ENCODE data around the gene ZMYM4.
"Not testable (repeated sequence)": the region's sequence is repeated elsewhere in the genome, so short reads cannot be mapped to it uniquely, and the experiment has no call there.

ZMYM4 gene

DNA sequence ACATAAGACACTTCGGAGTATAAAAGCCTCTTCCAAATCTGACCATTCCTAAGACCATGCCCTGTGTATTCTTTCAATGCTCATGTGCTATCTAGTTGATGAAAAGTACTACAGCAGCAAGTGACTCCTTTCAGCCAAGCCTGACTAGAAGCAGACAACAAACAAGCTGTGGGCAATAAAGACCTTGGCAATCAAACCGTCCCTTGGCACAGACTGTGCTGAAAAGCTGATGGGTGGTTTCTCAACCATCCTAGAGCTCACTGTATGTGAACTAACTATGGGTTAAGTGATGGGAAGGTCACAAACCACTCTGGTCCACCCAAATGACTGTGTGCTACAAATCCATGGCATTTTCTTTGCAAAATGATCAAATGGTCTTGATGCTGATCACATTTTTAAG, 194.7 kb downstream of the ZMYM4 start:
- Histone ChIP-seq H3K4me3 (replicated peaks; ENCODE audit: insufficient read depth, low read length) (no peak overlapping the region), H3K27me3 (ENCODE audit: insufficient read depth, poor library complexity, severe bottlenecking) (no peaks in the 10 kb centered on the region), H3K27ac (replicated peaks) (no peak overlapping the region)
- TF ChIP-seq SPI1 (IDR thresholded peaks at IDR 0.05; ENCODE audit: borderline replicate concordance, low read depth) (no peak), GABPA (IDR thresholded peaks at IDR 0.05; ENCODE audit: low read depth) (no peak), POLR2AphosphoS5 (IDR thresholded peaks at IDR 0.05; ENCODE audit: low read depth) (no peak)
- TF ChIP-seq, protein P1, sequence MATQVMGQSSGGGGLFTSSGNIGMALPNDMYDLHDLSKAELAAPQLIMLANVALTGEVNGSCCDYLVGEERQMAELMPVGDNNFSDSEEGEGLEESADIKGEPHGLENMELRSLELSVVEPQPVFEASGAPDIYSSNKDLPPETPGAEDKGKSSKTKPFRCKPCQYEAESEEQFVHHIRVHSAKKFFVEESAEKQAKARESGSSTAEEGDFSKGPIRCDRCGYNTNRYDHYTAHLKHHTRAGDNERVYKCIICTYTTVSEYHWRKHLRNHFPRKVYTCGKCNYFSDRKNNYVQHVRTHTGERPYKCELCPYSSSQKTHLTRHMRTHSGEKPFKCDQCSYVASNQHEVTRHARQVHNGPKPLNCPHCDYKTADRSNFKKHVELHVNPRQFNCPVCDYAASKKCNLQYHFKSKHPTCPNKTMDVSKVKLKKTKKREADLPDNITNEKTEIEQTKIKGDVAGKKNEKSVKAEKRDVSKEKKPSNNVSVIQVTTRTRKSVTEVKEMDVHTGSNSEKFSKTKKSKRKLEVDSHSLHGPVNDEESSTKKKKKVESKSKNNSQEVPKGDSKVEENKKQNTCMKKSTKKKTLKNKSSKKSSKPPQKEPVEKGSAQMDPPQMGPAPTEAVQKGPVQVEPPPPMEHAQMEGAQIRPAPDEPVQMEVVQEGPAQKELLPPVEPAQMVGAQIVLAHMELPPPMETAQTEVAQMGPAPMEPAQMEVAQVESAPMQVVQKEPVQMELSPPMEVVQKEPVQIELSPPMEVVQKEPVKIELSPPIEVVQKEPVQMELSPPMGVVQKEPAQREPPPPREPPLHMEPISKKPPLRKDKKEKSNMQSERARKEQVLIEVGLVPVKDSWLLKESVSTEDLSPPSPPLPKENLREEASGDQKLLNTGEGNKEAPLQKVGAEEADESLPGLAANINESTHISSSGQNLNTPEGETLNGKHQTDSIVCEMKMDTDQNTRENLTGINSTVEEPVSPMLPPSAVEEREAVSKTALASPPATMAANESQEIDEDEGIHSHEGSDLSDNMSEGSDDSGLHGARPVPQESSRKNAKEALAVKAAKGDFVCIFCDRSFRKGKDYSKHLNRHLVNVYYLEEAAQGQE (IDR thresholded peaks at IDR 0.05; ENCODE audit: insufficient replicate concordance, low read depth) = no peak
- TF ChIP-seq, protein P2, sequence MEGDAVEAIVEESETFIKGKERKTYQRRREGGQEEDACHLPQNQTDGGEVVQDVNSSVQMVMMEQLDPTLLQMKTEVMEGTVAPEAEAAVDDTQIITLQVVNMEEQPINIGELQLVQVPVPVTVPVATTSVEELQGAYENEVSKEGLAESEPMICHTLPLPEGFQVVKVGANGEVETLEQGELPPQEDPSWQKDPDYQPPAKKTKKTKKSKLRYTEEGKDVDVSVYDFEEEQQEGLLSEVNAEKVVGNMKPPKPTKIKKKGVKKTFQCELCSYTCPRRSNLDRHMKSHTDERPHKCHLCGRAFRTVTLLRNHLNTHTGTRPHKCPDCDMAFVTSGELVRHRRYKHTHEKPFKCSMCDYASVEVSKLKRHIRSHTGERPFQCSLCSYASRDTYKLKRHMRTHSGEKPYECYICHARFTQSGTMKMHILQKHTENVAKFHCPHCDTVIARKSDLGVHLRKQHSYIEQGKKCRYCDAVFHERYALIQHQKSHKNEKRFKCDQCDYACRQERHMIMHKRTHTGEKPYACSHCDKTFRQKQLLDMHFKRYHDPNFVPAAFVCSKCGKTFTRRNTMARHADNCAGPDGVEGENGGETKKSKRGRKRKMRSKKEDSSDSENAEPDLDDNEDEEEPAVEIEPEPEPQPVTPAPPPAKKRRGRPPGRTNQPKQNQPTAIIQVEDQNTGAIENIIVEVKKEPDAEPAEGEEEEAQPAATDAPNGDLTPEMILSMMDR (IDR thresholded peaks at IDR 0.05; ENCODE audit: insufficient read depth, low read length) = no peak
- no peak for DNase-seq (ENCODE audit: low read depth in 1 of 2, low spot score in 1 of 2)

DNA sequence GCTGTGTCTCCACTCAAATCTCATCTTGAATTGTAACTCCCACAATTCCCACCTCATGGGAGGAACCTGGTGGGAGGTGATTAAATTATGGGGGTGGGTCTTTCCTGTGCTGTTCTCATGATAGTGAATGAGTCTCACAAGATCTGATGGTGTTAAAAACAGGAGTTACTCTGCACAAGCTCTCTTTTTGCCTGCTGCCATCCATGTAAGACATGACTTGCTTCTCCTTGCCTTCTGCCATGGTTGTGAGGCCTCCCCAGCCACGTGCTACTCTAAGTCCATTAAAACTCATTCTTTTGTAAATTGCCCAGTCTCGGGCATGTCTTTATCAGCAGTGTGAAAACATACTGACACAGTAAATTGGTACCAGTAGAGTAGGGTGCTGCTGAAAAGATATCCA, 195.2 kb downstream of the ZMYM4 start:
- H3K27ac ChIP-seq (replicated peaks); DNase-seq (ENCODE audit: low read depth in 1 of 2, low spot score in 1 of 2); H3K4me3 ChIP-seq (replicated peaks; ENCODE audit: insufficient read depth, low read length); H3K27me3 ChIP-seq (ENCODE audit: insufficient read depth, poor library complexity, severe bottlenecking): not testable (repeated sequence)

DNA sequence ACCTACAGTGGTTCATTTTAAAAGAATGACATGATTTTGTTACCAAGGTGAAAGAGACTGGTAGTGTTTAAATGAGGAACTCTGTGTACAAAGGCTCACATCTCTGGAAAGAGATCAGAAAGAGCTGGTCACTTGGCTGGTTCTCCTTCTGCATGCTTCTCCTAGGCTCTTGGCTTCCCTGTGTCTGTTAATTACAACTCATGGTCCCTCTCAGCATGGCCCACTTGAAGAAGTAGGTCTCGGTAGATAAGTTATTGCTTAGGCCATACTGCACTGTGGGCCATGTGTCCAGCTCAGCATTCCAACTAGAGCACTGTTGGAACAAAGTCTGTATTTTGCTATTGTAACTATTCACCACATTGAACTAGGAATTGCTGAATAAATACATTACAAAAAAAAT, 197.6 kb downstream of the ZMYM4 start:
- DNase-seq (ENCODE audit: low read depth in 1 of 2, low spot score in 1 of 2) = no peak
- TF ChIP-seq SPI1 (IDR thresholded peaks at IDR 0.05; ENCODE audit: borderline replicate concordance, low read depth) (no peak), POLR2AphosphoS5 (IDR thresholded peaks at IDR 0.05; ENCODE audit: low read depth) (no peak), GABPA (IDR thresholded peaks at IDR 0.05; ENCODE audit: low read depth) (no peak)
- TF ChIP-seq, protein P2 (IDR thresholded peaks at IDR 0.05; ENCODE audit: insufficient read depth, low read length) = no peak
- TF ChIP-seq, protein P1 (IDR thresholded peaks at IDR 0.05; ENCODE audit: insufficient replicate concordance, low read depth) = no peak
- no peak overlapping the region for H3K27ac ChIP-seq (replicated peaks)
- no peaks in the 10 kb centered on the region for H3K27me3 ChIP-seq (ENCODE audit: insufficient read depth, poor library complexity, severe bottlenecking)
- H3K4me3 ChIP-seq (replicated peaks; ENCODE audit: insufficient read depth, low read length) = no peak overlapping the region

DNA sequence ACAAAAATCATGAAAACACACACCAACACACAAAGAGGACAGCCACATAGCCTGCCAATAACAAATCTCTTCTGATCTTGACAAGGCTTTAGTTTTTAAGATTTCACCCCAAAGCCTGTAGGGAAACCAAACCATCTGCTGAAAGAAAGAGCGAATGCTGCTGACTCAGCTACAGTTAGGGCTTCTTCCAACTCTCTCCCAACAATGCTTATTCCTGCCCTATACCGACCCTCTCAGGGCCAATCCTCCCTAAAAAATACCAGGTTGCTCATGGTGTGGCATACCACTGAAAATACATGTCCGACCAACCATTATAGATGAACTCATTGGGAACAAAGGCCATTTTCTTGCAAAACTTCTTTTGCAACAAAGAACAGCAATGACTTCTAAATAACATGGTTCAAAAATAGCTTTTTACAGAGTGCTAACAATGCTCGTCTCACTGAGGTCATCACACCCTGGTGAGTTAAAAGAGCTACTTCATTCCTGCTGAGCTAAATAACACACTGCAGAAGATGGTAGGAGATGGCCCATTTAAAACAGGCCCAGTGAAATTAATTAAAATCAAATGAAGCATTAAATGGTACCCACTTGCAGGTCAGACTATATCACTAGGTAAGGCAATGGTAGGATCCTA, 202.6 kb downstream of the ZMYM4 start:
- no peaks in the 10 kb centered on the region for H3K27me3 ChIP-seq (ENCODE audit: insufficient read depth, poor library complexity, severe bottlenecking)
- no peak for DNase-seq (ENCODE audit: low read depth in 1 of 2, low spot score in 1 of 2)
- TF ChIP-seq, protein P2 (IDR thresholded peaks at IDR 0.05; ENCODE audit: insufficient read depth, low read length) = no peak
- TF ChIP-seq, protein P1 (IDR thresholded peaks at IDR 0.05; ENCODE audit: insufficient replicate concordance, low read depth) = no peak
- TF ChIP-seq GABPA (IDR thresholded peaks at IDR 0.05; ENCODE audit: low read depth) = no peak
- TF ChIP-seq SPI1 (IDR thresholded peaks at IDR 0.05; ENCODE audit: borderline replicate concordance, low read depth) = no peak
- no peak for TF ChIP-seq POLR2AphosphoS5 (IDR thresholded peaks at IDR 0.05; ENCODE audit: low read depth)
- no peak overlapping the region for H3K4me3 ChIP-seq (replicated peaks; ENCODE audit: insufficient read depth, low read length)
- no peak overlapping the region for H3K27ac ChIP-seq (replicated peaks)
